ENCODE results near the gene ACTL7A.
"Not testable (repeated sequence)": the region's sequence is repeated elsewhere in the genome, so short reads cannot be mapped to it uniquely, and the experiment has no call there.

The ACTL7A gene

DNA sequence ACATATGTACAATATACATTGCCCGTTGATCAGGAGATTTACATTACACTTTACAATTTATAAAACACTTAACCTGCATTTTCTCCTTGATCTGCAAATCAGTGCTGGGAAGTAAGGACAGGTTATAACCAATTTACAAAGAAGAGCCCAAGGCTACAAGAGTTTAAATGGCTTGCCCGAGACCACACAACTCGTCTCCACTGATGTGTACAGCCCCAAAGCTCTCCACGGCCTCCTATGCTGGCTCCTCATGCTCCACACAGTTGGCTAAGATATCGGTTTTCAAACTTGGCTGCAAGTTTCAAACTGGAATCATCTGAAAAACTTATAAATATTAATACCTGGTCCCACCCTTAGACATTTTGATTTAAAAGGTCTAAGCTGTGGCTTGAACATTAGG is 16.6 kb upstream of the ACTL7A start:
- ATAC-seq (ENCODE audit: low read depth), result no peak
- DNase-seq (ENCODE audit: low spot score), result no peak
- Histone ChIP-seq H3K27ac (ENCODE audit: poor library complexity, severe bottlenecking) (no peak overlapping the region), H3K4me1 (ENCODE audit: insufficient read depth, poor library complexity, severe bottlenecking) (peaks cover 9% of the 10 kb centered on the region), H3K4me3 (ENCODE audit: severe bottlenecking) (no peak overlapping the region), H3K9me3 (ENCODE audit: severe bottlenecking) (no peaks in the 10 kb centered on the region), H3K27me3 (ENCODE audit: insufficient read depth, poor library complexity, severe bottlenecking) (no peaks in the 10 kb centered on the region), H3K36me3 (ENCODE audit: low read depth) (no peaks in the 10 kb centered on the region)
- TF ChIP-seq CTCF (IDR thresholded peaks at IDR 0.05; ENCODE audit: poor library complexity, severe bottlenecking), result no peak

- no peak overlapping the region for H3K27ac ChIP-seq (ENCODE audit: poor library complexity, severe bottlenecking)
- H3K4me1 ChIP-seq (ENCODE audit: insufficient read depth, poor library complexity, severe bottlenecking), result peaks cover 9% of the 10 kb centered on the region
- DNase-seq (ENCODE audit: low spot score) (no peak), ATAC-seq (ENCODE audit: low read depth) (no peak)
- H3K36me3 ChIP-seq (ENCODE audit: low read depth), result no peaks in the 10 kb centered on the region
- H3K4me3 ChIP-seq (ENCODE audit: severe bottlenecking), result no peak overlapping the region
- no peaks in the 10 kb centered on the region for H3K27me3 ChIP-seq (ENCODE audit: insufficient read depth, poor library complexity, severe bottlenecking)
- no peaks in the 10 kb centered on the region for H3K9me3 ChIP-seq (ENCODE audit: severe bottlenecking)
- no peak for TF ChIP-seq CTCF (IDR thresholded peaks at IDR 0.05; ENCODE audit: poor library complexity, severe bottlenecking)
Measured at GRCh38 chr9:108845947-108846346, 16.1 kb upstream of the ACTL7A start.

DNA sequence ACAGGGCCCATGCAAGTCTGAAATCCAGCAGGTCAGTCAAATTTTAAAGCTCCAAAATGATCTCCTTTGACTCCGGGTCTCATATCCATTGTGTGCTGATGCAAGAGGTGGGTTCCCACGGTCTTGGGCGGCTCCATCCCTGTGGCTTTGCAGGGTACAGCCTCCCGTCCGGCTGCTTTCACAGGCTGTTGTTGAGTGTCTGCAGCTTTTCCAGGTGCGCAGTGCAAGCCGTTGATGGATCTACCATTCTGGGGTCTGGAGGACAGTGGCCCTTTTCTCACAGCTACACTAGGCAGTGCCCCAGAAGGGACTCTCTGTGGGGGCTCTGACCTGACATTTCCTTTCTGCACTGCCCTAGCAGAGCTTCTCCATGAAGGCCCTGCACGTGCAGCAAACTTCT is 13.8 kb upstream of the ACTL7A start:
- ATAC-seq (ENCODE audit: low read depth); H3K27ac ChIP-seq (ENCODE audit: poor library complexity, severe bottlenecking); H3K36me3 ChIP-seq (ENCODE audit: low read depth); H3K4me3 ChIP-seq (ENCODE audit: severe bottlenecking); H3K4me1 ChIP-seq (ENCODE audit: insufficient read depth, poor library complexity, severe bottlenecking); H3K27me3 ChIP-seq (ENCODE audit: insufficient read depth, poor library complexity, severe bottlenecking); DNase-seq (ENCODE audit: low spot score); H3K9me3 ChIP-seq (ENCODE audit: severe bottlenecking): not testable (repeated sequence)

DNA sequence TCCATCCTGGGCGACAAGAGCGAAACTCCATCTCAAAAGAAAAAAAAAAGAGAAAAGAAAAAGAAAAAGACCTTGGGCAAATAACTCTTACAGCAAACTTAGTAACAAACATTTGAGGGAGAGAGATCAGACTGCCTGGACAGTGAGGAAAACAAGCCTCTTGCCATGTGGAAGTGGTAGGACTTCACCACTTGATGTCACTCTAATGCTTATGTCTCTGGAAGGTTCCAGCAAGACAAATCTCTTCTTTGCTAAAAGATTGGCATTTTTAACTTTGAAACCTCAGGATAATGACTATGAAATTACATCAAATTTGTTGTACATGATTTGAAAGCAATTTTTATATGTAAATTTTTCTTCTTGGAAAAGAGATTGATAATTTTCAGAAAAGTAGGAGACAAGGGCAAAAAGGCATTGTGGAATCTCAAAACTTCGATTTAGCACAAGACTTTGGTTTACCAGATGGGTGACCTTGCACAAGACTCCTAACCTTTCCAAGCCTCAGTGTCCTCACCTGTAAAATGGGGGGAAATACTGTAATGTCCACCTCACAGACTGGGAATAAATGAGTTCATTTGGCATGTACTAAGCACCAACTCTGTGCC is 11.7 kb upstream of the ACTL7A start:
- ATAC-seq (ENCODE audit: low read depth), result peak; percentile 82
- peak; percentile 84 for TF ChIP-seq CTCF (IDR thresholded peaks at IDR 0.05; ENCODE audit: poor library complexity, severe bottlenecking)
- Histone ChIP-seq H3K36me3 (ENCODE audit: low read depth) (no peaks in the 10 kb centered on the region), H3K4me3 (ENCODE audit: severe bottlenecking) (no peak overlapping the region), H3K4me1 (ENCODE audit: insufficient read depth, poor library complexity, severe bottlenecking) (no peaks in the 10 kb centered on the region), H3K27me3 (ENCODE audit: insufficient read depth, poor library complexity, severe bottlenecking) (no peaks in the 10 kb centered on the region), H3K27ac (ENCODE audit: poor library complexity, severe bottlenecking) (no peak overlapping the region), H3K9me3 (ENCODE audit: severe bottlenecking) (no peaks in the 10 kb centered on the region)
- DNase-seq (ENCODE audit: low spot score), result no peak

DNA sequence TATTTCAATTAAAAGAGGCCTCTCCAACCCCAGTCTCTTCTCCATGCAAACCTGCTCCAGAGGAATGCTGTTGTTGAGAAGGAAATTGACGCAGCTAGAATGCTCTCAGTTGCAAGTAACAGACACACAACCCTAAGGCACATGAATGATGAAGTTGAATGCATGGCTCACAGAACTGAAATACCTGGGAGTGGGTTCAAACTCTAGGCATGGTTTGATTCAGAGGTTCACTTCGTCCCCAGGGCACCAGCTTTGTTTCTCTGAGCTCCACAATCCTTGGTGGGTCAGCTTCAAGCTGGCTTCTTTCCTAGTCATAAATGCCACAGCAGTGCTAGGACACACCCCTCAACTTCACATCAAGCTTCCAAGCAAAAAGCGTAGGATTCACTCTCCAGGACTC is 10.9 kb upstream of the ACTL7A start:
- H3K9me3 ChIP-seq (ENCODE audit: severe bottlenecking), result no peaks in the 10 kb centered on the region
- H3K4me3 ChIP-seq (ENCODE audit: severe bottlenecking), result no peak overlapping the region
- no peak for DNase-seq (ENCODE audit: low spot score)
- ATAC-seq (ENCODE audit: low read depth), result no peak
- no peak for TF ChIP-seq CTCF (IDR thresholded peaks at IDR 0.05; ENCODE audit: poor library complexity, severe bottlenecking)
- no peaks in the 10 kb centered on the region for H3K36me3 ChIP-seq (ENCODE audit: low read depth)
- no peak overlapping the region for H3K27ac ChIP-seq (ENCODE audit: poor library complexity, severe bottlenecking)
- H3K4me1 ChIP-seq (ENCODE audit: insufficient read depth, poor library complexity, severe bottlenecking), result no peaks in the 10 kb centered on the region
- no peaks in the 10 kb centered on the region for H3K27me3 ChIP-seq (ENCODE audit: insufficient read depth, poor library complexity, severe bottlenecking)
